GM12801 (cell line): Measurements from ENCODE around the gene PCDHGA6.

Experiments
- TF ChIP-seq, protein P1 (sequence below): IDR thresholded peaks from one replicate; pipeline ENCODE4 v1.5.1; 2011; ENCODE audit warnings: control low read depth; ENCODE audit not compliant: insufficient read length; ENCODE audit errors: extremely low read depth

PCDHGA6 gene

DNA sequence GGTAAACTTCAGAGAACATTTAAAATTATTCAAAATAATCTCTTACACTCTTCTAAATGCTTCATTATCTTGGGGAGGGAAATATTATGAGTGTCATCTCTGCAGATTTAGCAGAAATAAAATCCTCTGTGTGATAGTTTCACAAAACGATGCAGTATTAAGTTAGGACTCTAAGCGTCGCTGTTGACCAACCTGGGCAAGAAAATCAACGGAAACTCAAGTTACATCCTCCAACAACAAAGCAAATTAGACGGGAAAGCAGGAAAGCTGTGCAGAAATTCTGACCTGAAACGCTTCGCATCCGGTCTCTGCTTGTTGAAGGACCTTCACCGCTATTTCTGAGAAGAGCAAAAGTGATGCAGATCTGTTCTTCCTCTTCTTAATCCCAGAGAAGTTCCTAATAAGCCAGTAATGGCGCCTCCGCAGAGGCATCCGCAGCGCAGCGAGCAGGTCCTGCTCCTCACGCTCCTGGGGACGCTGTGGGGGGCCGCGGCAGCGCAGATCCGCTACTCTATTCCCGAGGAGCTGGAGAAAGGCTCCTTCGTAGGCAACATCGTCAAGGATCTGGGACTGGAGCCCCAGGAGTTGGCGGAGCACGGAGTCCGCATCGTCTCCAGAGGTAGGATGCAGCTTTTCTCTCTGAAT lies at the start of gene PCDHGA6:
Gene PCDHGA6, plus strand, starts transcription at position 219 of the 645 bp plus-strand sequence. Its CDS starts 193 bp downstream, at position 412.
- TF ChIP-seq, protein P1, sequence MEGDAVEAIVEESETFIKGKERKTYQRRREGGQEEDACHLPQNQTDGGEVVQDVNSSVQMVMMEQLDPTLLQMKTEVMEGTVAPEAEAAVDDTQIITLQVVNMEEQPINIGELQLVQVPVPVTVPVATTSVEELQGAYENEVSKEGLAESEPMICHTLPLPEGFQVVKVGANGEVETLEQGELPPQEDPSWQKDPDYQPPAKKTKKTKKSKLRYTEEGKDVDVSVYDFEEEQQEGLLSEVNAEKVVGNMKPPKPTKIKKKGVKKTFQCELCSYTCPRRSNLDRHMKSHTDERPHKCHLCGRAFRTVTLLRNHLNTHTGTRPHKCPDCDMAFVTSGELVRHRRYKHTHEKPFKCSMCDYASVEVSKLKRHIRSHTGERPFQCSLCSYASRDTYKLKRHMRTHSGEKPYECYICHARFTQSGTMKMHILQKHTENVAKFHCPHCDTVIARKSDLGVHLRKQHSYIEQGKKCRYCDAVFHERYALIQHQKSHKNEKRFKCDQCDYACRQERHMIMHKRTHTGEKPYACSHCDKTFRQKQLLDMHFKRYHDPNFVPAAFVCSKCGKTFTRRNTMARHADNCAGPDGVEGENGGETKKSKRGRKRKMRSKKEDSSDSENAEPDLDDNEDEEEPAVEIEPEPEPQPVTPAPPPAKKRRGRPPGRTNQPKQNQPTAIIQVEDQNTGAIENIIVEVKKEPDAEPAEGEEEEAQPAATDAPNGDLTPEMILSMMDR: no peak

- TF ChIP-seq, protein P1: no peak
Observed at GRCh38 chr5:141326088-141326854, 47.4 kb upstream of the PCDHGA6 start.

DNA sequence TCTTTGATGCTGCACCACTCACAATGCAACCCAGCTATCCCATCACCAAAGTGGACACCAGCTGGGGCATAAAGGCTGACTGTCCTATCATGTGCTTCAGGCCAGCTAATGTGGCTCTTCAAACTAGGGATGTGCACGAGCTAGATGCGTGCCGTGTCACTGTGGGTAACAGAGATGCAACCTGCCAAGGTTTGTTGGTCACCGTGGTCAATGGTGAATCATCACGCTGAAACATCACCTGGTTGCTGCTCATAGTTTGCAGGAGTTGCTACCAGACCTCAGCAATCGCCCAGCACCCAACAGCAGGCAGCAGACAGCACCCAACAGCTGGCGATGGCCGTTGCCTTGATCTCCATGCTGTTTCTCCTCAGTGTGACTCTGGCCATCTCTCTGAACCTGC lies 45.5 kb upstream of the PCDHGA6 start:
- TF ChIP-seq, protein P1: no peak

- TF ChIP-seq, protein P1: no peak
Observed at GRCh38 chr5:141330299-141331080, 43.2 kb upstream of the PCDHGA6 start, which contains the start of gene PCDHGA1. Gene PCDHGA1, plus strand, starts transcription at chr5:141330514.

DNA sequence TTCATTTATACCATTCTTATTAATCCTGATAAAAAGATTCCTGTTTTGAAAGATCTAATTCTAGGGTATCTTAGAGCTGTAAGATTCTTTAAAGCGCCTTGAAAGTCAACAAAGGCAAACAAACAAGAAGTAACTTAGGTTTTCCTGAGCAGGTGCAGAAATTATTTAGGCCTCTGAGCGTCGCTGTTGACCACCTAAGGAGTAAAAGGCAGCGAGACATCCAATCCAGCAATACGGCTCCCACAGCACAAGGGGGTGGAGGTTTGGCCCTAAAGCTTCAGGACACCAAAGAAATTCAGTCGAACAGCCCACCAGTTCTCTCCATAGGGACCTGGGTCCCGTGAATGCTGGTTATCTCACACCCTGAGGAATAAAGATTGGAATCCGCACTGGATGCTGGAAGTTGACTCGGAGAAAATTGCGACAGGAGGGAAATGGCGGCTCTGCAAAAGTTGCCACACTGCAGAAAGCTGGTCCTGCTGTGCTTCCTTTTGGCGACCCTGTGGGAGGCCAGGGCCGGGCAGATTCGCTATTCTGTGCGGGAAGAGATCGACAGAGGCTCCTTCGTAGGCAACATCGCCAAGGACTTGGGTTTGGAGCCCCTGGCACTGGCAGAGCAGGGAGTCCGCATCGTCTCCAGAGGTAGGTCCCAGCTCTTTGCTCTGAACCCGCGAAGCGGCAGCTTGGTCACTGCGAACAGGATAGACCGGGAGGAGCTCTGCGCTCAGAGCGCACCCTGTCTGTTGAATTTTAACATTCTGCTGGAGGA lies 35.0 kb upstream of the PCDHGA6 start, which contains the start of gene PCDHGA2:
Gene PCDHGA2, plus strand, starts transcription at position 223 of the 769 bp plus-strand sequence.
- TF ChIP-seq, protein P1: no peak

GRCh38 chr5:141342773-141343172 lies 30.9 kb upstream of the PCDHGA6 start:
- TF ChIP-seq, protein P1: no peak
